Psoas muscle (tissue), 8 donors: ENCODE results near the gene SCUBE1. TPM values are rescaled to one million over a fixed set of nuclear protein-coding genes. Genes with fewer than 3 reads are reported as not detected.
A peak's percentile ranks its signal among the peaks of the same experiment; 100 is the strongest.

Experiments
- ATAC-seq, 4 donors: fragments of 200-7000 bp; cut with Tn5 transposase; one replicate each; pipeline ENCODE4 v1.9.1; 2020; ENCODE audit warnings: moderate library complexity in 3 of 4, mild to moderate bottlenecking in 2 of 4
- DNase-seq, 2 donors: peaks; one replicate each; pipeline ENCODE4 v3.0.0-alpha.2; 2020
- H3K27ac ChIP-seq: fragments of 200-600 bp; one replicate; pipeline ENCODE4 v1.8.0; 2022
- H3K27me3 ChIP-seq, 3 donors: fragments of 200-600 bp in 1 of 3; one replicate each; pipeline versions ENCODE4 v1.6.1 to v1.8.0; 2013 to 2022; ENCODE audit warnings: low read length in 2 of 3, mild to moderate bottlenecking in 2 of 3, moderate library complexity in 1 of 3; ENCODE audit not compliant: insufficient read depth in 3 of 3
- H3K36me3 ChIP-seq, 2 donors: fragments of 200-600 bp in 1 of 2; one replicate each; pipeline versions ENCODE4 v1.6.1 to v1.8.0; 2013 to 2022; ENCODE audit warnings: low read depth in 1 of 2, mild to moderate bottlenecking in 1 of 2, moderate library complexity in 1 of 2; ENCODE audit not compliant: insufficient read depth in 1 of 2
- H3K4me1 ChIP-seq: fragments of 200-600 bp; one replicate; pipeline ENCODE4 v1.8.0; 2022
- H3K4me3 ChIP-seq: fragments of 200-600 bp; one replicate; pipeline ENCODE4 v1.8.0; 2022; ENCODE audit warnings: mild to moderate bottlenecking
- H3K9me3 ChIP-seq: fragments of 200-600 bp; one replicate; pipeline ENCODE4 v1.8.0; 2022
- WGBS, 3 donors: extraction: QIAGEN DNeasy Blood & Tissue Kit; methylation state at CpG; one replicate each; pipeline versions ENCODE4 v1.1.6 to v1.1.7; 2013; 5-methylcytosine and 5-hydroxymethylcytosine counted together
- intact Hi-C, 2 donors: fragments of 100-400 bp; cut with DNase I; formaldehyde crosslinking; loops; one replicate each; pipeline versions ENCODE4 v1.11.0 to v1.14.2; 2022
- polyA plus RNA-seq, 3 donors: library from polyadenylated mRNA; stranded (reverse); fragments of 200-250 nt; gene quantifications; one replicate each; pipeline ENCODE4 v1.2.3, GENCODE V29; 2013
- total RNA-seq, 4 donors: library from RNA; stranded (reverse); fragmentation: NEBNext Ultra II Directional in 2 of 4; extraction: Animal tissue kit (Norgen Biotek cat#: 25700) in 2 of 4; gene quantifications; one replicate each; pipeline versions ENCODE4 v1.2.1 to v1.2.4, GENCODE V29; 2021 to 2023
- TF ChIP-seq, protein P1 (sequence below): fragments of 200-600 bp; IDR thresholded peaks from one replicate; pipeline ENCODE4 v1.8.0; 2022; ENCODE audit warnings: antibody characterized with exemption
- donor health status: healthy with polysubstance abuse.
- donor health status: DM: no; HTN: no; CAD: no; lungs with moderate emphysema.
- donor health status: Bipolar disorder and iron deficiency.
- donor health status: healthy.
- donor health status: DM: yes; HTN: yes; CAD: no.
- donor health status: DM: no; HTN: no; CAD: no.
- donor health status: DM: no; HTN: no; CAD: no.
- donor health status: DM: yes; HTN: yes; CAD: no.

SCUBE1 gene
- total and polyA plus RNA-seq, 7 donors, result 0.04 to 0.19 (median 0.08) TPM

DNA sequence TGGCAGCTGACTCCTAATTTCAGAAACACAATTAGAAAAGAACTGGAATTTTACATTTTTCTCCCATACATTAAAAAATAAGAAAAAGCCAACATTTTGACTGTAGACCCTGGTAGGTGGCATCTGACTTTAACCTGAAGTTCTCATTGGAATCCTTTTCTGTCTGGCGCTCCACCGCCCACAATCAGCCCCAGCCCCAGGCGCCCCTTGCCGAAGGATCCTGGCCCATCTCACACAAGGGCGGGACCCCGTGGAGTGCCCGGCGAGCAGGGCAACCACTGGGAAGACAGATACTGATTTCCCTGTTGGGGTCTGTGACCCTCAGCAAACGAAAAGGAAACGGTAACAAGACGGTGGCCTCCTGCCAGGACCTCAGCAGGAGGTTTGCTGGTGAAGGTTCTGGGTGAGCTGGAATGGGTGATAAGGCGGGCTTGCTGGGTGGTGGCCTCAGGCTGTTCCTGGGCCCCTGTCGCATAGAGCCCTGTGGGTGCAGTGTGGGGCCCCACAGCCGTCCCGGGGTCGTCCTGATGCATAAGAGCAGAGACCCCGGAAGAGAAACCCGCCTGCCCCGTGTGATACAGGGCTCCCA lies 176.1 kb downstream of the SCUBE1 start:
- ATAC-seq (no peak), DNase-seq (no peak)
- TF ChIP-seq, protein P1, sequence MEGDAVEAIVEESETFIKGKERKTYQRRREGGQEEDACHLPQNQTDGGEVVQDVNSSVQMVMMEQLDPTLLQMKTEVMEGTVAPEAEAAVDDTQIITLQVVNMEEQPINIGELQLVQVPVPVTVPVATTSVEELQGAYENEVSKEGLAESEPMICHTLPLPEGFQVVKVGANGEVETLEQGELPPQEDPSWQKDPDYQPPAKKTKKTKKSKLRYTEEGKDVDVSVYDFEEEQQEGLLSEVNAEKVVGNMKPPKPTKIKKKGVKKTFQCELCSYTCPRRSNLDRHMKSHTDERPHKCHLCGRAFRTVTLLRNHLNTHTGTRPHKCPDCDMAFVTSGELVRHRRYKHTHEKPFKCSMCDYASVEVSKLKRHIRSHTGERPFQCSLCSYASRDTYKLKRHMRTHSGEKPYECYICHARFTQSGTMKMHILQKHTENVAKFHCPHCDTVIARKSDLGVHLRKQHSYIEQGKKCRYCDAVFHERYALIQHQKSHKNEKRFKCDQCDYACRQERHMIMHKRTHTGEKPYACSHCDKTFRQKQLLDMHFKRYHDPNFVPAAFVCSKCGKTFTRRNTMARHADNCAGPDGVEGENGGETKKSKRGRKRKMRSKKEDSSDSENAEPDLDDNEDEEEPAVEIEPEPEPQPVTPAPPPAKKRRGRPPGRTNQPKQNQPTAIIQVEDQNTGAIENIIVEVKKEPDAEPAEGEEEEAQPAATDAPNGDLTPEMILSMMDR, result no peak
- intact Hi-C loops, result no loop called here
- Histone ChIP-seq H3K27me3 (no peaks in the 10 kb centered on the region), H3K4me1 (no peaks in the 10 kb centered on the region), H3K36me3 (peaks cover 0 to 62% of the 10 kb centered on the region in 2 donors), H3K9me3 (no peaks in the 10 kb centered on the region), H3K4me3 (no peak overlapping the region), H3K27ac (no peak overlapping the region)
- WGBS, 3 donors, result 89 to 92% (median 92%) methylated on average over 19 of the region's 19 CpGs

DNA sequence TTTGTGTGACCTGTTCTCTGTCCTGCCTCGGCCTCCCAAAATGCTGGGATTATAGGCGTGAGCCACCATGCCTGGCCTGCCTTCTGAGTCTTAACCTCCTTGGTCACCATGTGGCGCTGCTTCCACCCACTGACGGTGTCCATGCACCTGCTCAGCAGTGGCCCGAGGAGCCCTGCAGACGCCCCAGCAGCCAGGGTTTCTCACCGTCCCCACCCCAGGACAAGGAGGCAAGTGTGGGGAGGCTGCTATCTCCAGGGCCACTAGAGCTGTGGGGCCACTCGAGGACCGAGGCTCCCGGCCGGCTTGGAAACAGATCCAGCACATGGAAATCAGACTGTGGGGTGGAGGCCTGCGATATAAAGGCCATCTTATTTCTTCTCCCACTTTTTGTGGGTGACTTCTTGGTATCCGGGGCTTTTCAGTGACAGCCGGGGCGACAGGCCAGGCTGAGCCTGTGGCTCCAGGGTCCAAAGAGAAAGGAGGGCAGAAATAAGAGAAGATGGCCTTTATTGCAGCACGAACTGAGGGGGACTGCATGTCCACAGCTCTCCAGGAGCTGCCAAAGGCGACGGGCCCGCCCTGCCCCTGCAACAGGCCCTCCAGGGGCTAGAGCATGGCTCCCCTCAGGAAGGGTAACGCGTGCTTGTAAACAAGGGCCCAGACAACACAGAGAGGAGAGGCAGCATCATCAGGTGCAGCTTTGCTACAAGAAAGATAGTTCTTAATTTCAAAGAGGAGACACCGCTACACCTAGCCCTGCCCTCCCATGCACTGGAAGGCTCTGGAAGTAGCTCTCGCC lies 176.8 kb downstream of the SCUBE1 start:
- no peak for ATAC-seq
- Histone ChIP-seq H3K9me3 (no peaks in the 10 kb centered on the region), H3K27ac (no peak overlapping the region), H3K27me3 (no peaks in the 10 kb centered on the region), H3K36me3 (peaks cover 0 to 55% of the 10 kb centered on the region in 2 donors), H3K4me3 (no peak overlapping the region), H3K4me1 (no peaks in the 10 kb centered on the region)
- no peak for DNase-seq
- intact Hi-C loops, result no loop called here
- TF ChIP-seq, protein P1, result no peak
- 89 to 94% (median 89%) methylated on average over 23 of the region's 23 CpGs for WGBS, 3 donors

DNA sequence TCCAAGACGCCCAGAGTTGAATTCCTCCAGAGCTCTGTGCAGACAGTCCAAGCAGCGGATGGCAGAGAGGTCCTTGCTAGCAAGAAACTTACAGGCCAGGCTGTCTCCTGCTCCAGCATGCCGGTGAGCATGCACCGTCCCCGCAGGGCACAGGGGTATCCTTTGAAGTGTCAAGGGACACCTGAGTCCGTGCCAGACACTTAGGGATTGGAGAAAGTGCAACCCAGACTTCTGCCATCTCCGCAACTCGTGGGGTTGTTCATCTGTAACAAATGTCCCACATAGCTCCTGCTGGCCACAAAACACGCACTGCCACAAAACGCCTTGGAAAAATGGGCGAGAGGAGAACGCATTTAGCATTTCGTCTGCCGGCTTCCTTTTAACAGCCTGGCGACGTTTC lies 178.5 kb downstream of the SCUBE1 start:
- DNase-seq (no peak), ATAC-seq (no peak)
- Histone ChIP-seq H3K4me3 (no peak overlapping the region), H3K36me3 (peaks cover 0 to 38% of the 10 kb centered on the region in 2 donors), H3K9me3 (no peaks in the 10 kb centered on the region), H3K27ac (no peak overlapping the region), H3K4me1 (no peaks in the 10 kb centered on the region), H3K27me3 (no peaks in the 10 kb centered on the region)
- intact Hi-C loops, result no loop called here
- TF ChIP-seq, protein P1, result no peak
- WGBS, 3 donors, result 50 to 56% (median 51%) methylated on average over 16 of the region's 16 CpGs

DNA sequence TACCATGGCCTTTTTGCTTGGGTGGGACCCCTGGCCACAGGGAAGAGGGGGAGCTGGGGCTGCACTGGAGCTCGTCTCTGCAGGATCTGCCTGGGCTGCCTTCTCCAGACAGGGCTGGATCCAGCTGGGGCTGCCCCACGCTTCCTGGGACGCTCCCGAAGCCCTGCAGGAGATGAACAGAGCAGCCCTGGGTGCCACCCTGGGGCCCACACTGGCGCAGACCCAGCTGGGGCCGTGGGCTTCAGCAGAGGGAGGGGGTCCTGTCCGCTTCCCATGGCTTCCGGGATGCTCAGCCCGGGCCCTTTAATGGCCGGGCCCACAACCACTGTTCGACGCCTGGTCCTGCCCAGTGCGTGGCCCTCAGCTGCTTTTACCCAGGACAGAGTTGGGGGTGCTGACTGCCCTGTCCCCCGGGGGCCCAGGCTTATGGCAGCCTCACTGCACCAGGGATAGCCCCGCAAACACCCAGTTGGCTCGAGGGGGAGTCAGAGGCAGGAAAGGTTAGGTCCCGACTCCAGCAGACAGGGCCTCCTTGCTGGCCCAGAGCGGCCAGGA lies 179.9 kb downstream of the SCUBE1 start:
- 81 to 83% (median 82%) methylated on average over 14 to 18 of the region's 18 CpGs for WGBS, 3 donors
- Histone ChIP-seq H3K9me3 (no peaks in the 10 kb centered on the region), H3K27ac (no peak overlapping the region), H3K27me3 (no peaks in the 10 kb centered on the region), H3K4me1 (no peaks in the 10 kb centered on the region), H3K36me3 (peaks cover 0 to 31% of the 10 kb centered on the region in 2 donors), H3K4me3 (no peak overlapping the region)
- intact Hi-C loops, result no loop called here
- TF ChIP-seq, protein P1, result no peak
- ATAC-seq, result peak in 2 of 4 donors; percentile 10
- peak in 1 of 2 donors; percentile 45 for DNase-seq
